B cell (primary cell): Measurements from ENCODE around the gene RTBDN. TPM values are rescaled to one million over a fixed set of nuclear protein-coding genes. Genes with fewer than 3 reads are reported as not detected.
A peak's percentile ranks its signal among the peaks of the same experiment; 100 is the strongest.

Source experiments
- ATAC-seq: fragments of 200-7000 bp; cut with Tn5 transposase; one replicate; pipeline ENCODE4 v1.10.0; 2021; ENCODE audit warnings: low read depth, mild to moderate bottlenecking, moderate number of reproducible peaks, moderate library complexity
- CTCF ChIA-PET: fragments of 350-600 bp; sonication (Branson Sonifier 250); formaldehyde crosslinking; loops from one replicate; lab custom pipeline; 2021; ENCODE audit warnings: antibody characterized with exemption, inconsistent platforms; lab: Charles Lee
- POLR2A ChIA-PET: fragments of 350-600 bp; sonication (Branson Sonifier 250); formaldehyde crosslinking; loops from one replicate; lab custom pipeline; 2021; ENCODE audit warnings: antibody characterized with exemption; lab: Charles Lee
- DNase-seq: peaks from one replicate; pipeline ENCODE4 v3.0.0; 2013
- H2AFZ ChIP-seq: 2 replicates; pipeline ENCODE4 v1.6.1; 2012; ENCODE audit warnings: mild to moderate bottlenecking, low read depth, low read length; ENCODE audit not compliant: insufficient read depth, poor library complexity, severe bottlenecking
- H3K27ac ChIP-seq, 2 donors: 1 replicate in 1 of 2; 2 replicates in 1 of 2; pipeline ENCODE4 v1.5.1; 2012 to 2013; ENCODE audit warnings: low read length in 2 of 2, mild to moderate bottlenecking in 2 of 2, moderate library complexity in 1 of 2
- H3K27me3 ChIP-seq, 4 experiments: fragments of 200-600 bp in 1 of 4; sonication (generic) in 1 of 4; replicated peaks in 1 of 4; 1 replicate in 2 of 4; 2 replicates in 2 of 4; pipeline versions ENCODE4 v1.6.1 to v1.7.0; 2013 to 2016; ENCODE audit warnings: low read length in 3 of 4, mild to moderate bottlenecking in 2 of 4, mixed read lengths in 1 of 4, moderate library complexity in 1 of 4; ENCODE audit not compliant: insufficient read depth in 4 of 4, control insufficient read depth in 3 of 4; ENCODE audit errors: control extremely low read depth in 1 of 4
- H3K36me3 ChIP-seq, 2 experiments: replicated peaks in 1 of 2; 1 replicate in 1 of 2; 2 replicates in 1 of 2; pipeline versions ENCODE4 v1.6.1 to v1.7.1; 2013; ENCODE audit warnings: low read length in 1 of 2; ENCODE audit not compliant: insufficient read depth in 2 of 2, control insufficient read depth in 1 of 2; ENCODE audit errors: control extremely low read depth in 1 of 2, extremely low read depth in 1 of 2
- H3K4me1 ChIP-seq, 2 donors: fragments of 200-600 bp in 1 of 2; sonication (generic) in 1 of 2; 1 replicate in 1 of 2; 2 replicates in 1 of 2; pipeline versions ENCODE4 v1.5.1 to v1.6.1; 2013 to 2017; ENCODE audit warnings: low read length in 2 of 2; ENCODE audit not compliant: control insufficient read depth in 2 of 2, insufficient read depth in 2 of 2
- H3K4me2 ChIP-seq: replicated peaks from 2 replicates; pipeline ENCODE3; 2012; ENCODE audit warnings: mild to moderate bottlenecking, low read depth, low read length; ENCODE audit not compliant: poor library complexity, severe bottlenecking
- H3K4me3 ChIP-seq, 5 experiments: fragments of 200-600 bp in 1 of 5; sonication (generic) in 1 of 5; 1 replicate in 3 of 5; 2 replicates in 2 of 5; pipeline versions ENCODE4 v1.5.1 to v1.7.0; 2011 to 2016; ENCODE audit warnings: low read length in 4 of 5, mild to moderate bottlenecking in 4 of 5, low read depth in 2 of 5, control low read depth in 1 of 5, moderate library complexity in 1 of 5; ENCODE audit not compliant: insufficient read depth in 1 of 5; ENCODE audit errors: control extremely low read depth in 1 of 5, extremely low read depth in 1 of 5
- H3K79me2 ChIP-seq: fragments of 200-600 bp; sonication (generic); one replicate; pipeline ENCODE4 v1.6.0; 2016; ENCODE audit warnings: low read length; ENCODE audit not compliant: control insufficient read depth, insufficient read depth
- H3K9ac ChIP-seq: fragments of 200-600 bp; sonication (generic); 2 replicates; pipeline ENCODE4 v1.6.1; 2017; ENCODE audit warnings: mild to moderate bottlenecking, low read length, moderate library complexity
- H3K9me3 ChIP-seq, 3 donors: one replicate each; pipeline versions ENCODE4 v1.6.1 to v1.7.1; 2013; ENCODE audit warnings: low read length in 2 of 3; ENCODE audit not compliant: control insufficient read depth in 2 of 3, insufficient read depth in 1 of 3; ENCODE audit errors: control extremely low read depth in 1 of 3
- H4K20me1 ChIP-seq: 2 replicates; pipeline ENCODE4 v1.6.0; 2012; ENCODE audit warnings: mild to moderate bottlenecking, low read length; ENCODE audit not compliant: insufficient read depth, control insufficient read depth, poor library complexity, severe bottlenecking
- H3K27ac Mint-ChIP-seq: one replicate; pipeline ENCODE4 v1.8.0; 2021; ENCODE audit warnings: mixed read lengths
- H3K27me3 Mint-ChIP-seq: one replicate; pipeline ENCODE4 v1.8.0; 2021; ENCODE audit warnings: mixed read lengths
- H3K4me1 Mint-ChIP-seq: one replicate; pipeline ENCODE4 v1.8.0; 2021; ENCODE audit warnings: mixed read lengths
- H3K4me3 Mint-ChIP-seq: one replicate; pipeline ENCODE4 v1.8.0; 2021; ENCODE audit warnings: mixed read lengths
- H3K9me3 Mint-ChIP-seq: one replicate; pipeline ENCODE4 v1.8.0; 2022; ENCODE audit warnings: mixed read lengths; ENCODE audit not compliant: insufficient read depth
- EZH2 ChIP-seq: IDR thresholded peaks from 2 replicates; pipeline ENCODE4 v1.6.1; 2012; ENCODE audit warnings: borderline replicate concordance, low read depth, mild to moderate bottlenecking, moderate library complexity, low read length; ENCODE audit not compliant: insufficient read depth, poor library complexity, severe bottlenecking
- WGBS: methylation state at CpG from one replicate; pipeline ENCODE4 v1.1.5; 2013; ENCODE audit warnings: missing lambda C conversion rate; ENCODE audit not compliant: insufficient coverage; 5-methylcytosine and 5-hydroxymethylcytosine counted together
- intact Hi-C: fragments of 100-400 bp; cut with micrococcal nuclease; formaldehyde crosslinking; loops from one replicate; pipeline ENCODE4 v1.10.0; 2022
- polyA plus RNA-seq: library from polyadenylated mRNA; depleted of rRNA; stranded (reverse); fragments of >200 nt; gene quantifications from 2 replicates; pipeline ENCODE4 v1.2.3, GENCODE V29; 2012
- total RNA-seq, 2 donors: library from RNA; stranded (reverse); fragments of 120-200 nt in 1 of 2; gene quantifications; 1 replicate in 1 of 2; 2 replicates in 1 of 2; pipeline versions ENCODE4 v1.2.3 to v1.2.4, GENCODE V29; 2013 to 2022
- TF ChIP-seq, protein P1 (sequence below): fragments of 200-600 bp; IDR thresholded peaks from one replicate; pipeline ENCODE4 v1.8.0; 2022; ENCODE audit warnings: antibody characterized with exemption, mild to moderate bottlenecking

Gene RTBDN
- total and polyA plus RNA-seq, 2 donors (not counting 1 experiment from before 2014, with no cell fraction given): not detected

DNA sequence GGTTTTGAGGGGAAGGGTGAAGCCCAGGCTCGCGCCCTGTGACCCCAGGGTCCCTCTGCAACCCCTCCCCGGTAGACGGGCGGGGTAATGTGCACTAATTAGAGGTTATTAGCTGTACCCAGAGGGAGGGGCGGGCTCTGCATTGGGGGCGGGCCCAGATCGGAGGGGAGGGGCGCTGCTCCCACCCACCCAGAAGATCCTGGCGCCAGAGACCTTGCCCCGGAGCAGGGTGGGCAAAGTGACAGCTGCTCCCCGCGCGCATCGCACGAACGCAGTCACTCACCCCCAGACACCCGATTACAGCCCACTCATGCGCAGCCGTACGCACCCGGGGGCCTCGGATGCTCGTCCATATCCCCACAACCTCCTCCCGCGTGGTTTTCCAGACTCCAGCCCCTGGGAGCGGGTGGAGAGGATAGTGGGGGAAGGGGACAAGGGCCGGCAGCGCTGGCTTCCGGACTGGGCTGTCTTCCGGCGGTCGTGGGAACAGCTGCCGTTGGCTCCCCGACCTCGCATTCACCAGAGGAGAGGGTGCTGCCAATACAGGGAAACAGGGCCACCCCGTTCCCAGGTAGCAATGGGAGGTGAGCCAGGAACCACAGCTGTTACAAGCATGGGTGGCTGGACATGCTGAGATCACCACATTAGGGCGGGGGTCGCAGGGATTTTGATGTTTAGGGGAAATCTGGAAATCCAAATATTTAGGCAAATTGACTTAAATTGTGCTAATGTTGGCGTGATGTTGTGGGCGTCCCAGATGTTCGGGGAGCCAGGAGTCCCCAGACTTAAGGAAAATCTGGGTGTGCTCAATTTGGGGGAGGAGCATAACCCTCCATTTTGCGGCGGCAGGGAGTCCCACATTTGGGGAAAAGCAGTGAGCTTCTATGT is 56.1 kb downstream of the RTBDN start:
- TF ChIP-seq, protein P1, sequence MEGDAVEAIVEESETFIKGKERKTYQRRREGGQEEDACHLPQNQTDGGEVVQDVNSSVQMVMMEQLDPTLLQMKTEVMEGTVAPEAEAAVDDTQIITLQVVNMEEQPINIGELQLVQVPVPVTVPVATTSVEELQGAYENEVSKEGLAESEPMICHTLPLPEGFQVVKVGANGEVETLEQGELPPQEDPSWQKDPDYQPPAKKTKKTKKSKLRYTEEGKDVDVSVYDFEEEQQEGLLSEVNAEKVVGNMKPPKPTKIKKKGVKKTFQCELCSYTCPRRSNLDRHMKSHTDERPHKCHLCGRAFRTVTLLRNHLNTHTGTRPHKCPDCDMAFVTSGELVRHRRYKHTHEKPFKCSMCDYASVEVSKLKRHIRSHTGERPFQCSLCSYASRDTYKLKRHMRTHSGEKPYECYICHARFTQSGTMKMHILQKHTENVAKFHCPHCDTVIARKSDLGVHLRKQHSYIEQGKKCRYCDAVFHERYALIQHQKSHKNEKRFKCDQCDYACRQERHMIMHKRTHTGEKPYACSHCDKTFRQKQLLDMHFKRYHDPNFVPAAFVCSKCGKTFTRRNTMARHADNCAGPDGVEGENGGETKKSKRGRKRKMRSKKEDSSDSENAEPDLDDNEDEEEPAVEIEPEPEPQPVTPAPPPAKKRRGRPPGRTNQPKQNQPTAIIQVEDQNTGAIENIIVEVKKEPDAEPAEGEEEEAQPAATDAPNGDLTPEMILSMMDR: no peak
- no peak for TF ChIP-seq EZH2
- peaks cover 34 to 54% of the 10 kb centered on the region in 2 donors for H3K4me1 ChIP-seq
- CTCF ChIA-PET: interaction anchor here (0.5 to 27.9 kb wide), 9 partner anchors 9 to 96 kb away, joined by 3 to 1147 read pairs (median 5); partner anchors contain the start of genes DHPS, JUNB, PRDX2 and RNASEH2A
- no peaks in the 10 kb centered on the region for H3K9me3 ChIP-seq
- peak overlapping the region; percentile 84 for H3K27ac Mint-ChIP-seq
- H3K9ac ChIP-seq: peak overlapping the region; percentile 78
- peak overlapping the region; percentile 73 for H2AFZ ChIP-seq
- H3K27me3 Mint-ChIP-seq: no peaks in the 10 kb centered on the region
- peak overlapping the region; percentile 63 to 89 (median 75) for H3K4me3 ChIP-seq
- no peaks in the 10 kb centered on the region for H3K36me3 ChIP-seq
- peak; percentile 80 for DNase-seq
- peak overlapping the region; percentile 95 for H3K4me2 ChIP-seq
- intact Hi-C loops: no loop called here
- no peaks in the 10 kb centered on the region for H4K20me1 ChIP-seq
- peaks cover 2% of the 10 kb centered on the region for H3K79me2 ChIP-seq
- ATAC-seq: peak; percentile 2
- peaks cover 49% of the 10 kb centered on the region for H3K4me1 Mint-ChIP-seq
- no peaks in the 10 kb centered on the region for H3K9me3 Mint-ChIP-seq
- 8% methylated on average over 31 of the region's 44 CpGs for WGBS
- peak overlapping the region; percentile 88 for H3K4me3 Mint-ChIP-seq
- POLR2A ChIA-PET: interaction anchor here (0.6 to 6.9 kb wide), 10 partner anchors 9 to 340 kb away, joined by 3 to 233 read pairs (median 6); partner anchors contain the start of genes DNASE2, JUNB, NACC1 and RNASEH2A
- peak overlapping the region; percentile 83 to 86 for H3K27ac ChIP-seq
- no peaks in the 10 kb centered on the region for H3K27me3 ChIP-seq
